ENCODE data around the gene GPR18.

GRCh38 chr13:99268822-99269221, 10.6 kb upstream of the GPR18 start:
- TF ChIP-seq TP53 (CRISPR knock-in tag; conservative IDR thresholded peaks at IDR 0.05) = no peak
- TF ChIP-seq ZBTB20 (CRISPR knock-in tag; IDR thresholded peaks at IDR 0.05; ENCODE audit: borderline replicate concordance, low read depth) = no peak
- no peak for TF ChIP-seq ZSCAN5A (CRISPR knock-in tag; IDR thresholded peaks at IDR 0.05; ENCODE audit: borderline replicate concordance)
- TF ChIP-seq MYPOP (CRISPR knock-in tag; IDR thresholded peaks at IDR 0.05) = no peak
- no peak for TF ChIP-seq CTCF (CRISPR knock-in tag; IDR thresholded peaks at IDR 0.05)
- TF ChIP-seq EP300 (IDR thresholded peaks at IDR 0.05; ENCODE audit: low read depth in 2 of 2, low read length in 2 of 2) = no peak
- no peak for TF ChIP-seq EP300 (CRISPR knock-in tag; IDR thresholded peaks at IDR 0.05; ENCODE audit: borderline replicate concordance)
- no peak for TF ChIP-seq NR2C2 (CRISPR knock-in tag; IDR thresholded peaks at IDR 0.05; ENCODE audit: borderline replicate concordance)
- no peak for TF ChIP-seq MTA3 (CRISPR knock-in tag; IDR thresholded peaks at IDR 0.05)
